Fibroblast of gingiva (primary cell): ENCODE results near the gene RNU1-1.
A peak's percentile ranks its signal among the peaks of the same experiment; 100 is the strongest.
"Not testable (repeated sequence)": the region's sequence is repeated elsewhere in the genome, so short reads cannot be mapped to it uniquely, and the experiment has no call there.

Experiments used
- DNase-seq: peaks from one replicate; pipeline ENCODE4 v3.0.0-alpha.2; 2011; ENCODE audit warnings: low read depth

Gene RNU1-1

GRCh38 chr1:16493731-16494130 lies 20.4 kb downstream of the RNU1-1 start:
- DNase-seq = not testable (repeated sequence)

GRCh38 chr1:16492937-16493336 lies 21.1 kb downstream of the RNU1-1 start:
- DNase-seq = not testable (repeated sequence)

- DNase-seq = no peak
Measured at GRCh38 chr1:16491056-16491675, 22.9 kb downstream of the RNU1-1 start.

GRCh38 chr1:16489195-16489880 lies 24.7 kb downstream of the RNU1-1 start:
- not testable (repeated sequence) for DNase-seq

- DNase-seq = not testable (repeated sequence)
Measured at GRCh38 chr1:16487011-16487410, 27.1 kb downstream of the RNU1-1 start.

GRCh38 chr1:16486316-16486715 lies 27.8 kb downstream of the RNU1-1 start:
- not testable (repeated sequence) for DNase-seq

GRCh38 chr1:16484931-16485330 lies 29.2 kb downstream of the RNU1-1 start:
- DNase-seq = no peak

GRCh38 chr1:16484501-16484835 lies 29.6 kb downstream of the RNU1-1 start:
- DNase-seq = no peak

- not testable (repeated sequence) for DNase-seq
Measured at GRCh38 chr1:16483639-16484500, 30.2 kb downstream of the RNU1-1 start.

- not testable (repeated sequence) for DNase-seq
Measured at GRCh38 chr1:16483146-16483545, 30.9 kb downstream of the RNU1-1 start.

- no peak for DNase-seq
Measured at GRCh38 chr1:16478091-16478490, 36.0 kb downstream of the RNU1-1 start.

GRCh38 chr1:16475771-16476770 lies 38.0 kb downstream of the RNU1-1 start:
- DNase-seq = not testable (repeated sequence)

- DNase-seq = not testable (repeated sequence)
Measured at GRCh38 chr1:16474891-16475290, 39.2 kb downstream of the RNU1-1 start.

- DNase-seq = no peak
Measured at GRCh38 chr1:16474166-16474800, 39.8 kb downstream of the RNU1-1 start.

GRCh38 chr1:16468558-16468957 lies 45.5 kb downstream of the RNU1-1 start:
- no peak for DNase-seq

- DNase-seq = peak; percentile 15
Measured at GRCh38 chr1:16464917-16465625, 49.0 kb downstream of the RNU1-1 start.
